H9 (cell line): Measurements from ENCODE around the gene FBN1. TPM values are rescaled to one million over a fixed set of nuclear protein-coding genes. Genes with fewer than 3 reads are reported as not detected.

Source experiments
- DNase-seq: peaks from one replicate; pipeline ENCODE4 v3.0.0-alpha.2; 2017
- H2AFZ ChIP-seq: one replicate; pipeline ENCODE4 v1.6.1; 2013; ENCODE audit warnings: mild to moderate bottlenecking, low read length, control low read depth, moderate library complexity
- H2AK5ac ChIP-seq: 2 replicates; pipeline ENCODE4 v1.6.1; 2013; ENCODE audit warnings: low read length, control low read depth, mixed read lengths; ENCODE audit not compliant: insufficient read length
- H2BK120ac ChIP-seq: one replicate; pipeline ENCODE4 v1.6.1; 2013; ENCODE audit warnings: low read depth, mild to moderate bottlenecking, low read length, control low read depth, inconsistent platforms; ENCODE audit not compliant: poor library complexity, severe bottlenecking
- H2BK12ac ChIP-seq: 2 replicates; pipeline ENCODE4 v1.6.1; 2013; ENCODE audit warnings: low read length, control low read depth, mixed read lengths, low read depth; ENCODE audit not compliant: insufficient read length
- H2BK15ac ChIP-seq: 2 replicates; pipeline ENCODE4 v1.6.1; 2013; ENCODE audit warnings: low read depth, low read length, control low read depth
- H2BK20ac ChIP-seq: one replicate; pipeline ENCODE4 v1.6.1; 2013; ENCODE audit warnings: low read depth, mild to moderate bottlenecking, low read length, control low read depth, inconsistent platforms; ENCODE audit not compliant: poor library complexity, severe bottlenecking
- H2BK5ac ChIP-seq: 2 replicates; pipeline ENCODE4 v1.6.1; 2013; ENCODE audit warnings: low read length, control low read depth, mixed read lengths; ENCODE audit not compliant: insufficient read length
- H3K14ac ChIP-seq: 2 replicates; pipeline ENCODE4 v1.6.1; 2013; ENCODE audit warnings: low read length, control low read depth; ENCODE audit not compliant: insufficient read depth
- H3K18ac ChIP-seq: 2 replicates; pipeline ENCODE4 v1.6.1; 2013; ENCODE audit warnings: low read depth, mild to moderate bottlenecking, mixed read lengths, low read length, control low read depth; ENCODE audit not compliant: insufficient read length
- H3K23ac ChIP-seq: 2 replicates; pipeline ENCODE4 v1.6.1; 2013; ENCODE audit warnings: low read length, control low read depth, mixed read lengths, low read depth; ENCODE audit not compliant: insufficient read length
- H3K23me2 ChIP-seq: 2 replicates; pipeline ENCODE4 v1.6.1; 2013; ENCODE audit warnings: low read depth, mild to moderate bottlenecking, mixed read lengths, low read length, control low read depth; ENCODE audit not compliant: insufficient read length, poor library complexity, severe bottlenecking
- H3K27ac ChIP-seq: 2 replicates; pipeline ENCODE4 v1.5.1; 2013; ENCODE audit warnings: low read length, control low read depth, mixed read lengths, low read depth; ENCODE audit not compliant: insufficient read length
- H3K27me3 ChIP-seq: 2 replicates; pipeline ENCODE4 v1.6.1; 2013; ENCODE audit warnings: low read length, control low read depth, inconsistent platforms; ENCODE audit not compliant: insufficient read depth
- H3K4ac ChIP-seq: 2 replicates; pipeline ENCODE4 v1.6.1; 2013; ENCODE audit warnings: low read depth, mild to moderate bottlenecking, control low read depth, inconsistent platforms, low read length, moderate library complexity
- H3K4me1 ChIP-seq: 2 replicates; pipeline ENCODE4 v1.6.1; 2013; ENCODE audit warnings: low read length, control low read depth, inconsistent platforms; ENCODE audit not compliant: insufficient read depth
- H3K4me2 ChIP-seq: 2 replicates; pipeline ENCODE4 v1.6.1; 2013; ENCODE audit warnings: low read length, control low read depth, mixed read lengths; ENCODE audit not compliant: insufficient read length, insufficient read depth
- H3K56ac ChIP-seq: 2 replicates; pipeline ENCODE4 v1.6.1; 2013; ENCODE audit warnings: low read depth, mild to moderate bottlenecking, mixed read lengths, low read length, control low read depth; ENCODE audit not compliant: insufficient read length
- H3K79me1 ChIP-seq: 2 replicates; pipeline ENCODE4 v1.6.1; 2013; ENCODE audit warnings: low read depth, mild to moderate bottlenecking, moderate library complexity, low read length, control low read depth, inconsistent platforms; ENCODE audit not compliant: insufficient read depth, poor library complexity, severe bottlenecking
- H3K79me2 ChIP-seq: 2 replicates; pipeline ENCODE4 v1.6.1; 2013; ENCODE audit warnings: low read length, control low read depth, inconsistent platforms; ENCODE audit not compliant: insufficient read depth
- H3K9ac ChIP-seq: 2 replicates; pipeline ENCODE4 v1.6.1; 2013; ENCODE audit warnings: low read length, control low read depth, mixed read lengths; ENCODE audit not compliant: insufficient read length; ENCODE audit errors: extremely low read depth
- H3K9me3 ChIP-seq: one replicate; pipeline ENCODE4 v1.6.1; 2013; ENCODE audit warnings: low read depth, low read length, inconsistent platforms; ENCODE audit not compliant: control insufficient read depth
- H3T11ph ChIP-seq: one replicate; pipeline ENCODE4 v1.6.1; 2013; ENCODE audit warnings: mild to moderate bottlenecking, low read length, control low read depth, inconsistent platforms
- H4K20me1 ChIP-seq: one replicate; pipeline ENCODE4 v1.6.1; 2013; ENCODE audit not compliant: control insufficient read depth, insufficient read length, insufficient read depth
- H4K5ac ChIP-seq: 2 replicates; pipeline ENCODE4 v1.6.1; 2013; ENCODE audit warnings: low read depth, mild to moderate bottlenecking, mixed read lengths, low read length, control low read depth; ENCODE audit not compliant: insufficient read length
- H4K8ac ChIP-seq: replicated peaks from 2 replicates; pipeline ENCODE4 v1.6.1; 2013; ENCODE audit warnings: low read length, control low read depth, mixed read lengths, low read depth; ENCODE audit not compliant: insufficient read length
- H4K91ac ChIP-seq: 2 replicates; pipeline ENCODE4 v1.6.1; 2013; ENCODE audit warnings: low read depth, mild to moderate bottlenecking, moderate library complexity, mixed read lengths, low read length, control low read depth; ENCODE audit not compliant: insufficient read length
- H3K27ac Mint-ChIP-seq, 3 experiments: 2 replicates in 2 of 3; 3 replicates in 1 of 3; pipeline ENCODE4 v1.8.0; 2020 to 2021; ENCODE audit warnings: mixed read lengths in 3 of 3, mild to moderate bottlenecking in 1 of 3, moderate library complexity in 1 of 3
- H3K27me3 Mint-ChIP-seq: 2 replicates; pipeline ENCODE4 v1.8.0; 2021; ENCODE audit warnings: low read depth, mild to moderate bottlenecking, moderate library complexity, mixed read lengths
- H3K36me3 Mint-ChIP-seq, 3 experiments: 2 replicates in 2 of 3; 3 replicates in 1 of 3; pipeline ENCODE4 v1.8.0; 2020 to 2021; ENCODE audit warnings: low read depth in 3 of 3, mixed read lengths in 3 of 3; ENCODE audit not compliant: insufficient read depth in 1 of 3
- H3K4me1 Mint-ChIP-seq, 2 experiments: 2 replicates each; pipeline ENCODE4 v1.8.0; 2020; ENCODE audit warnings: mixed read lengths in 2 of 2
- H3K4me3 Mint-ChIP-seq, 2 experiments: 2 replicates in 1 of 2; 3 replicates in 1 of 2; pipeline ENCODE4 v1.8.0; 2020 to 2021; ENCODE audit warnings: mild to moderate bottlenecking in 2 of 2, mixed read lengths in 2 of 2, moderate library complexity in 1 of 2
- H3K9me3 Mint-ChIP-seq, 2 experiments: 2 replicates in 1 of 2; 3 replicates in 1 of 2; pipeline ENCODE4 v1.8.0; 2020; ENCODE audit warnings: mild to moderate bottlenecking in 2 of 2, mixed read lengths in 2 of 2, moderate library complexity in 1 of 2
- CTCF ChIP-seq: fragments of 200-600 bp; sonication (generic); conservative IDR thresholded peaks from 3 replicates; pipeline ENCODE4 v1.8.0; 2021; ENCODE audit warnings: antibody characterized with exemption, mild to moderate bottlenecking
- WGBS: extraction: QIAGEN DNeasy Blood & Tissue Kit; methylation state at CpG from one replicate; pipeline ENCODE4 v1.1.7; 2013; ENCODE audit warnings: missing lambda C conversion rate, low lambda C conversion rate, mixed read lengths; ENCODE audit not compliant: insufficient read length; ENCODE audit errors: extremely low coverage; 5-methylcytosine and 5-hydroxymethylcytosine counted together
- total RNA-seq: library from RNA; stranded (reverse); gene quantifications from 2 replicates; pipeline ENCODE4 v1.2.1, GENCODE V29; 2021

Gene FBN1
- total RNA-seq, 1 experiment from 2014 or later: 3.6 TPM

GRCh38 chr15:48481802-48482201 is 163.7 kb downstream of the FBN1 start:
- H3K23me2 ChIP-seq: no peaks in the 10 kb centered on the region
- H3K9me3 Mint-ChIP-seq: no peaks in the 10 kb centered on the region
- H3K4me3 Mint-ChIP-seq: no peak overlapping the region
- no peaks in the 10 kb centered on the region for H3K27me3 Mint-ChIP-seq
- no peak overlapping the region for H3K14ac ChIP-seq
- no peaks in the 10 kb centered on the region for H3K36me3 Mint-ChIP-seq
- H2BK5ac ChIP-seq: no peak overlapping the region
- H3K4ac ChIP-seq: no peak overlapping the region
- H2AK5ac ChIP-seq: no peak overlapping the region
- no peak overlapping the region for H3T11ph ChIP-seq
- H2BK120ac ChIP-seq: no peak overlapping the region
- no peak overlapping the region for H2BK12ac ChIP-seq
- H3K56ac ChIP-seq: no peak overlapping the region
- H3K9ac ChIP-seq: no peak overlapping the region
- TF ChIP-seq CTCF: no peak
- no peaks in the 10 kb centered on the region for H4K20me1 ChIP-seq
- no peak overlapping the region for H3K18ac ChIP-seq
- no peak overlapping the region for H4K5ac ChIP-seq
- H3K23ac ChIP-seq: no peak overlapping the region
- no peak overlapping the region for H2BK20ac ChIP-seq
- H2BK15ac ChIP-seq: no peak overlapping the region
- H2AFZ ChIP-seq: no peak overlapping the region
- peaks cover 37 to 51% of the 10 kb centered on the region in 2 experiments for H3K4me1 Mint-ChIP-seq
- no peaks in the 10 kb centered on the region for H3K79me1 ChIP-seq
- no CpG with 5 or more reads among the region's 2 CpGs for WGBS
- H3K4me1 ChIP-seq: no peaks in the 10 kb centered on the region
- H3K27ac Mint-ChIP-seq: no peak overlapping the region
- no peak overlapping the region for H3K27ac ChIP-seq
- H3K9me3 ChIP-seq: no peaks in the 10 kb centered on the region
- H4K91ac ChIP-seq: no peak overlapping the region
- DNase-seq: no peak
- H3K4me2 ChIP-seq: no peak overlapping the region
- no peak overlapping the region for H4K8ac ChIP-seq
- H3K27me3 ChIP-seq: no peaks in the 10 kb centered on the region
- H3K79me2 ChIP-seq: no peaks in the 10 kb centered on the region
